GM18858 (cell line): ENCODE results near the gene LGALS8.
"Not testable (repeated sequence)": the region's sequence is repeated elsewhere in the genome, so short reads cannot be mapped to it uniquely, and the experiment has no call there.

Source experiments
- ATAC-seq: cut with Tn5 transposase; IDR thresholded peaks from one replicate; pipeline ENCODE4 v1.9.1; 2021; ENCODE audit not compliant: unreplicated experiment

LGALS8 gene

GRCh38 chr1:236523704-236524141, at the start of gene LGALS8:
Gene LGALS8, plus strand, starts transcription at chr1:236523982. Its CDS starts 2,089 bp downstream, at chr1:236526071.
- peak; percentile 44 for ATAC-seq

GRCh38 chr1:236476019-236476418, 47.8 kb upstream of the LGALS8 start:
- ATAC-seq = no peak

GRCh38 chr1:236480758-236481436, 42.9 kb upstream of the LGALS8 start:
- ATAC-seq = no peak

GRCh38 chr1:236484310-236484971, 39.3 kb upstream of the LGALS8 start:
- no peak for ATAC-seq

GRCh38 chr1:236486356-236487002, 37.3 kb upstream of the LGALS8 start:
- no peak for ATAC-seq

- not testable (repeated sequence) for ATAC-seq
These were observed 34.6 kb upstream of the LGALS8 start for GRCh38 chr1:236489161-236489560.

- no peak for ATAC-seq
These were observed 33.9 kb upstream of the LGALS8 start for GRCh38 chr1:236489710-236490377.

GRCh38 chr1:236491469-236492136, 32.2 kb upstream of the LGALS8 start:
- ATAC-seq = no peak

GRCh38 chr1:236492378-236492777, 31.4 kb upstream of the LGALS8 start:
- ATAC-seq = no peak

- ATAC-seq = no peak
These were observed 29.7 kb upstream of the LGALS8 start for GRCh38 chr1:236494082-236494481.

GRCh38 chr1:236494586-236495466, 29.0 kb upstream of the LGALS8 start:
- no peak for ATAC-seq

- no peak for ATAC-seq
These were observed 28.2 kb upstream of the LGALS8 start for GRCh38 chr1:236495467-236496112.

GRCh38 chr1:236497908-236498307, 25.9 kb upstream of the LGALS8 start:
- no peak for ATAC-seq

GRCh38 chr1:236501093-236501492, 22.7 kb upstream of the LGALS8 start:
- ATAC-seq = no peak

- ATAC-seq = no peak
These were observed 21.2 kb upstream of the LGALS8 start for GRCh38 chr1:236502579-236502971.

GRCh38 chr1:236502972-236503639, 20.7 kb upstream of the LGALS8 start:
- ATAC-seq = no peak

- ATAC-seq = not testable (repeated sequence)
These were observed 19.4 kb upstream of the LGALS8 start for GRCh38 chr1:236504338-236504737.

- no peak for ATAC-seq
These were observed 16.6 kb upstream of the LGALS8 start for GRCh38 chr1:236507022-236507700.
